Mononuclear cell (primary cell): Measurements from ENCODE around the gene CPSF4L. TPM values are rescaled to one million over a fixed set of nuclear protein-coding genes. Genes with fewer than 3 reads are reported as not detected.
A peak's percentile ranks its signal among the peaks of the same experiment; 100 is the strongest.
"Not testable (repeated sequence)": the region's sequence is repeated elsewhere in the genome, so short reads cannot be mapped to it uniquely, and the experiment has no call there.

Experiments used
- H3K27me3 ChIP-seq: 2 replicates; pipeline ENCODE4 v1.6.0; 2011; ENCODE audit warnings: low read length, control low read depth; ENCODE audit not compliant: insufficient read depth
- H3K4me1 ChIP-seq: 2 replicates; pipeline ENCODE4 v1.5.1; 2011; ENCODE audit warnings: mild to moderate bottlenecking, low read length, control low read depth; ENCODE audit not compliant: insufficient read depth
- H3K4me3 ChIP-seq: 2 replicates; pipeline ENCODE4 v1.5.1; 2011; ENCODE audit warnings: mild to moderate bottlenecking, low read length, moderate library complexity
- H3K9me3 ChIP-seq: 2 replicates; pipeline ENCODE4 v1.5.1; 2011; ENCODE audit warnings: low read depth, mild to moderate bottlenecking, control low read depth, low read length
- total RNA-seq: library from RNA; depleted of rRNA; stranded (reverse); fragments of >200 nt; gene quantifications from one replicate; pipeline ENCODE4 v1.2.3, GENCODE V29; 2012

Gene CPSF4L
- total RNA-seq = 0.10 TPM

- H3K4me3 ChIP-seq = no peak within 1 kb of the TSS
- no peaks in the 10 kb centered on the region for H3K4me1 ChIP-seq
- no peaks in the 10 kb centered on the region for H3K27me3 ChIP-seq
- H3K9me3 ChIP-seq = no peaks in the 10 kb centered on the region
Measured at GRCh38 chr17:73261617-73261951, at the start of gene CPSF4L. TSS of gene CPSF4L (minus strand) at chr17:73261880. CDS start at chr17:73261818, 62 bp downstream.

- peaks cover 23% of the 10 kb centered on the region for H3K4me1 ChIP-seq
- H3K4me3 ChIP-seq = peak overlapping the region; percentile 72
- H3K9me3 ChIP-seq = no peaks in the 10 kb centered on the region
- no peaks in the 10 kb centered on the region for H3K27me3 ChIP-seq
Measured at GRCh38 chr17:73311428-73311780, 49.7 kb upstream of the CPSF4L start.

- no peaks in the 10 kb centered on the region for H3K9me3 ChIP-seq
- H3K4me3 ChIP-seq = peak overlapping the region; percentile 72
- H3K27me3 ChIP-seq = no peaks in the 10 kb centered on the region
- H3K4me1 ChIP-seq = peaks cover 30% of the 10 kb centered on the region
Measured at GRCh38 chr17:73309727-73310596, 48.3 kb upstream of the CPSF4L start.

GRCh38 chr17:73308959-73309358 lies 47.3 kb upstream of the CPSF4L start:
- not testable (repeated sequence) for H3K27me3 ChIP-seq, H3K9me3 ChIP-seq, H3K4me3 ChIP-seq
- peaks cover 33% of the 10 kb centered on the region for H3K4me1 ChIP-seq

GRCh38 chr17:73308017-73308823 lies 46.5 kb upstream of the CPSF4L start:
- H3K27me3 ChIP-seq = no peaks in the 10 kb centered on the region
- H3K4me1 ChIP-seq = peaks cover 33% of the 10 kb centered on the region
- no peak overlapping the region for H3K4me3 ChIP-seq
- no peaks in the 10 kb centered on the region for H3K9me3 ChIP-seq

GRCh38 chr17:73307130-73307529 lies 45.5 kb upstream of the CPSF4L start:
- Histone ChIP-seq H3K27me3 (no peaks in the 10 kb centered on the region), H3K4me3 (no peak overlapping the region), H3K4me1 (peaks cover 25% of the 10 kb centered on the region), H3K9me3 (no peaks in the 10 kb centered on the region)

- Histone ChIP-seq H3K4me3 (no peak overlapping the region), H3K9me3 (no peaks in the 10 kb centered on the region), H3K4me1 (peaks cover 25% of the 10 kb centered on the region), H3K27me3 (no peaks in the 10 kb centered on the region)
Measured at GRCh38 chr17:73305845-73306836, 44.5 kb upstream of the CPSF4L start.

GRCh38 chr17:73304971-73305812 lies 43.5 kb upstream of the CPSF4L start:
- H3K27me3 ChIP-seq = no peaks in the 10 kb centered on the region
- H3K9me3 ChIP-seq = no peaks in the 10 kb centered on the region
- H3K4me3 ChIP-seq = peak overlapping the region; percentile 12
- H3K4me1 ChIP-seq = peaks cover 19% of the 10 kb centered on the region

- Histone ChIP-seq H3K27me3 (no peaks in the 10 kb centered on the region), H3K4me3 (no peak overlapping the region), H3K4me1 (peaks cover 11% of the 10 kb centered on the region), H3K9me3 (no peaks in the 10 kb centered on the region)
Measured at GRCh38 chr17:73304438-73304837, 42.8 kb upstream of the CPSF4L start.

- Histone ChIP-seq H3K4me1 (peaks cover 10% of the 10 kb centered on the region), H3K4me3 (no peak overlapping the region), H3K27me3 (no peaks in the 10 kb centered on the region), H3K9me3 (no peaks in the 10 kb centered on the region)
Measured at GRCh38 chr17:73302189-73302588, 40.5 kb upstream of the CPSF4L start.

GRCh38 chr17:73301369-73301768 lies 39.7 kb upstream of the CPSF4L start:
- H3K4me3 ChIP-seq = no peak overlapping the region
- H3K27me3 ChIP-seq = no peaks in the 10 kb centered on the region
- H3K4me1 ChIP-seq = peaks cover 10% of the 10 kb centered on the region
- no peaks in the 10 kb centered on the region for H3K9me3 ChIP-seq

- Histone ChIP-seq H3K27me3 (no peaks in the 10 kb centered on the region), H3K9me3 (no peaks in the 10 kb centered on the region), H3K4me1 (peaks cover 6% of the 10 kb centered on the region), H3K4me3 (no peak overlapping the region)
Measured at GRCh38 chr17:73300392-73300791, 38.7 kb upstream of the CPSF4L start.

- Histone ChIP-seq H3K4me1 (peaks cover 4% of the 10 kb centered on the region), H3K27me3 (no peaks in the 10 kb centered on the region), H3K9me3 (no peaks in the 10 kb centered on the region), H3K4me3 (no peak overlapping the region)
Measured at GRCh38 chr17:73297934-73298861, 36.5 kb upstream of the CPSF4L start.
